Activated naive CD4-positive, alpha-beta T cell (primary cell): ENCODE data around the gene CCDC33.

ENCODE experiments used
- DNase-seq, 4 experiments: peaks; one replicate each; lab custom pipeline; 2025; lab: John Stamatoyannopoulos, UW

Gene CCDC33

GRCh38 chr15:74259292-74259648 lies 23.1 kb downstream of the CCDC33 start:
- no peak for DNase-seq

- no peak for DNase-seq
These were observed 23.9 kb downstream of the CCDC33 start for GRCh38 chr15:74259821-74260607.

- DNase-seq = no peak
These were observed 24.9 kb downstream of the CCDC33 start for GRCh38 chr15:74261041-74261440.

GRCh38 chr15:74261685-74262084 lies 25.6 kb downstream of the CCDC33 start:
- DNase-seq = no peak

GRCh38 chr15:74262151-74262550 lies 26.0 kb downstream of the CCDC33 start:
- no peak for DNase-seq

GRCh38 chr15:74262625-74263024 lies 26.5 kb downstream of the CCDC33 start:
- DNase-seq = no peak

- DNase-seq = no peak
These were observed 27.3 kb downstream of the CCDC33 start for GRCh38 chr15:74263466-74263865.

- no peak for DNase-seq
These were observed 28.0 kb downstream of the CCDC33 start for GRCh38 chr15:74264081-74264501.

- DNase-seq = no peak
These were observed 29.0 kb downstream of the CCDC33 start for GRCh38 chr15:74265046-74265639.

GRCh38 chr15:74268020-74268419 lies 31.9 kb downstream of the CCDC33 start:
- no peak for DNase-seq

- no peak for DNase-seq
These were observed 33.4 kb downstream of the CCDC33 start for GRCh38 chr15:74269362-74270035.

GRCh38 chr15:74270155-74270554 lies 34.0 kb downstream of the CCDC33 start:
- DNase-seq = no peak

GRCh38 chr15:74270854-74271520 lies 34.9 kb downstream of the CCDC33 start:
- DNase-seq = no peak

- DNase-seq = no peak
These were observed 36.7 kb downstream of the CCDC33 start for GRCh38 chr15:74272812-74273211.

GRCh38 chr15:74274470-74275038 lies 38.4 kb downstream of the CCDC33 start:
- no peak for DNase-seq

GRCh38 chr15:74275957-74276356 lies 39.8 kb downstream of the CCDC33 start:
- no peak for DNase-seq

GRCh38 chr15:74276560-74276959 lies 40.4 kb downstream of the CCDC33 start:
- DNase-seq = no peak

- no peak for DNase-seq
These were observed 41.2 kb downstream of the CCDC33 start for GRCh38 chr15:74277242-74277810.

- no peak for DNase-seq
These were observed 42.1 kb downstream of the CCDC33 start for GRCh38 chr15:74278207-74278606.

- DNase-seq = no peak
These were observed 45.3 kb downstream of the CCDC33 start for GRCh38 chr15:74281147-74282133.

GRCh38 chr15:74283368-74283767 lies 47.2 kb downstream of the CCDC33 start:
- DNase-seq = no peak
